NCI-H526 (cell line): Measurements from ENCODE around the gene CPPED1.
A peak's percentile ranks its signal among the peaks of the same experiment; 100 is the strongest.
"Not testable (repeated sequence)": the region's sequence is repeated elsewhere in the genome, so short reads cannot be mapped to it uniquely, and the experiment has no call there.

Experiments
- DNase-seq, 2 experiments: peaks; one replicate each; lab custom pipeline; 2025; lab: John Stamatoyannopoulos, UW

Gene CPPED1

DNA sequence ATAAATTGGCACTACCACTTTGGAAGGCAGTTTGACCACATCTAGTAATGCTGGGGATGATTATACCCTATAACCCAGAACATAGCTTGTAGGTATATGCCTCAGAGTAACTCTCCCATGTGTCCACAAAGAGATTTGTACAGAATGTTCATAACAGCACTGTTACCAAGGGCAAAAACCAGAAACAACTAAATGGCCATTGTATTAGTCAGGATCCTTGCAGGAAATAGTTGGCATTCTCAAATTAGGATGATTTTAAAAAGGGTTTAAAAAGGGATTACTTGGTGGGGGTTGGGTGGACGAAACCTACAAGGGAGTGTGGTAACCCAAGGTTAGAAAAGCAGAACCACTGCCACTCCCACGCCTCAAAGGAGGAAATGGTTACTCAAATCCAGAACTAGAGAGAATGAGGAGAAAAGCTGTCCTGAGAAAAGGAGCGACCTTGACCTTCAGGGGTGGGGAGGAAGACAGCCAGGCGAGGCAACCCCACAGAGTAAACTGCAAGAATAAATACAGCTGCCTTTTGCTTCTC, 2.1 kb downstream of the CPPED1 start:
- no peak for DNase-seq

DNA sequence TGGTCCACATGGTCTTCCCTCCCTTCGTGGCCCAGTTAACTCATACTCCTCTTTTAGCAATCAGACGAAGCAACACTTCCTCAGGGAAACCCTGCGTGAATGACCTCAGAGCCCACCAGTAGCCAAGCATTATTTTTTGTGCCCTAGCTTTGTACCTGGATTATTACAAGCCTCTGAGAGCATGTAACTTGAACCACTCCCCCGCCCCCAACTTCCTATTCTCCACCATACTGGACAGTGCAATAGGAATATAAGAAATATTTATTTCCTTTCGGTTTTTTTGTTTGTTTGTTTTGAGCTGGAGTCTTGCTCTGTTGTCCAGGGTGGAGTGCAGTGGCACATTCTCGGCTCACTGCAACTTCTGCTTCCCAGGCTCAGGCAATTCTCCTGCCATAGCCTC, 2.9 kb downstream of the CPPED1 start:
- DNase-seq = no peak

DNA sequence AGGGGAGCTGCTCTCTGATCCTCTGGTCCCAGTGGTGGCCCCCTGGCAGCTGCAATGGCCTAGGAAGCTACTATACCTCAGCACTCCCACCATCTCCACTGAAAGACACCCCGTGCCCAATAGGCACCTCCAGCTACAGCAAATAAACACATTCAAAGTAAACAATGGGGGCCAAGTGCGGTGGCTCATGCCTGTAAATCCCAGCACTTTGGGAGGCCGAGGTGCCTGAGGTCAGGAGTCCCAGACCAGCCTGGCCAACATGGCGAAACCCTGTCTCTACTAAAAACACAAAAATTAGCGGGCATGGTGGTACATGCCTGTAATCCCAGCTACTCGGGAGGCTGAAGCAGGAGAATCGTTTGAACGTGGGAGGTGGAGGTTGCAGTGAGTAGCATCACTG, 3.7 kb downstream of the CPPED1 start:
- DNase-seq = not testable (repeated sequence)

DNA sequence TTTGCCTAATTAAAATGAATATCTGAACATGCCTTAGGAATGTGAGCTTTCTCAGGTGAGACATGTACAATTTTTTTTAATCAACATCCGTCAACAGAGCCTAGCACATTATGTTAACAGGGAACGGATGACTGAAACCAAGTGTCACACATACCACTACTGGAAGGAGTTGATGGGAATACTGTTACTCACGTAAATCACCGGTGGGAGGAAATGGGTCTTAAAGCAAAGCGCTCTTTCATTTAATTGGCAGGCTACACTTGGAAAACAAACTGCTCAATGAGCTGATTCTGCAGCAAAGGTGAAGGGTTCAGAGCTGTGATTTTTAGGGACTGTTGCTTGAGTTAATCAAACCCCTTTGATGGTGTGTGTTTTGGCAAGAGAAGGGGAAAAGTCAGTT, 4.8 kb downstream of the CPPED1 start:
- no peak for DNase-seq

DNA sequence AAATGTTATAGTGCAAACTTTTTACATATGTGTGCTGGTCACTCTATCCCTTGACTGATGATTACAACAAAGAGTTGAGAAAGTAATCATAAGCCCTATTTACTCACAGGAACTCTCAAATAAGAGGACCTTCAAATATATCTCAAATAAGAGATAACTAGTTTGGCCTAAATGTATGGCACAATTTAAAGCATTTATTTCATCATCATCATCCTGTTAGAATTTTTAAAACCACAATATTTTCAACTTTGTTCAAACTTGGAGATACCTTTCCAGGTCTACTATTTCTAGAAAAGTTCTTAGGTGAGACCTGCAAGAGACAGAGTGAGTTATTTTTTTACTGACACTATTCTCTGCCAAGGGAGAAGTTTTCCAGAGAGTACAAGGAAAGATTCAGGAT, 5.5 kb downstream of the CPPED1 start:
- DNase-seq = no peak

DNA sequence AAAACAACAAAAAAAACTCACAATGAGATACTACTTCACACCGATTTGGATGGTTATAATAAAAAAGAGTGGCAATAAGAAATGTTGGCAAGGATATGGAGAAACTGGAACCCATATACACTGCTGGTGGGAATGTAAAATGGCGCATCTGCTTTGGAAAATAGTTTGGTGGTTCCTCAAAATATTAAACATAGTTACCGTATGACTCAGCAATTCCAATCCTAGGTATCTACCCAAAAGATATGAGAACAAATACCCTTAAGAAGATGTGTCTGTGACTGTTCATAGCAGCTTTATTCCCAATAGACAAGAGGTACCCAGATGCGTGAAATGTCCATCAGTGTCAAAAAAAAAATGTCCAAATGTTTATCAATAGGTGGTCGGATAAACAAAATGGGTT, 7.2 kb downstream of the CPPED1 start:
- DNase-seq = no peak

DNA sequence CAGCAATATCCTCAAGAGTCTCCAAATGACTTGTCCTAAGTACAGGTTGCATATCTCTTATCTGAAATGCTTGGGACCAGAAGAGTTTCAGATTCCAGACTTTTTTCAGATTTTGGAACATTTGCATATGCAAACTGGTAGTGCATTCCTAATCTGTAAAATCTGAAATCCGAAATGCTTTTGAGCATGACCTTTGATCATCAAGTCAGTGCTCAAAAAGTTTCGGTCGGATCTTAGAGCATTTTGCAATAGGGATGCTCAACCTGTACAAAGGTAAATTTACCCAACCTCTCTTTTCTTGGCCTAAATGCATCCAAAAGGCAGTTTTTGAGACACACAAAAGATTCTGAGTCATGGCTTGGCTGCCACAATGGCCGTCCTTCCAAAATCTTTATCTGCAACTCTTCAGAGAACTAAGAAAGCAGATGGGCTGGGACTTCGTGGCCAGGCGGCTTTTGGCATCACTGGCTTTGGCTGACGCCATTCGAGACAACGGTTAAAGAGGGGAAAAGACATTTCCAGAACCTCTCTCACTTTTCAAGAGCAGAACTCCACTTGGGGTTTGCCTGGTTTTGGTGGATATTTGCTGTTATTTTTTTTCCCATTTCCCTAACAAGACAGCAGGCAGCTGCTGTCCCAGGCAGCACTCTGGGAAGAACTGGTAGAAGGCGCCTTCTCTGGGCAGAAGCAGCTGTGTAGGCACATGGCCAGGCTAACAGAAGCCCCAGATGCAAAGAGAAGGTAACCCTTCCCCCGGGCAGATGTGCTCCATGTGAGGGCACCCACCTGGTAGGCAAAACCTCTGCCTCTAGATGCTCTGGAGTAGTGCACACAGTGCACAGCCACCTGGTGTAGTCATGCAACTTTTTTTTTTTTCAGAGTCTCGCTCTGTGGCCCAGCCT, 8.9 kb downstream of the CPPED1 start:
- DNase-seq = no peak

DNA sequence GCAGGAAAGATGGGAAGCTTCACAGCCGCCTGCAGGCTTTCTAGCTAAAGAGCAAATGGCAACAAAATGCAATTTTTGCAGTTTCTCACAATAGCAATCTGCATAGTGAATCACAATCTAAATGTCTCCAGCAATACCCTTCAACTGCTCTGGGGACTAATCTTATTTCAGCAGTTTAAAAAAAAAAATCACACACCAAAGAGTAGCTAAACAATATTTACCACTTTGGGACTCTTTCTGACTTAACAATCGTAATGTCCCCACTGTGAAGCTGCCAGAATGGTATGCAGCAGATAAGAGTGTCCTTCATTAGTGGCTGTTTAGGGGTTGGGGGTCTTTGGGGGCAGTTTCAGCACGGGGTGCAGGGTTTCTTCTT, 9.8 kb downstream of the CPPED1 start:
- DNase-seq = no peak

DNA sequence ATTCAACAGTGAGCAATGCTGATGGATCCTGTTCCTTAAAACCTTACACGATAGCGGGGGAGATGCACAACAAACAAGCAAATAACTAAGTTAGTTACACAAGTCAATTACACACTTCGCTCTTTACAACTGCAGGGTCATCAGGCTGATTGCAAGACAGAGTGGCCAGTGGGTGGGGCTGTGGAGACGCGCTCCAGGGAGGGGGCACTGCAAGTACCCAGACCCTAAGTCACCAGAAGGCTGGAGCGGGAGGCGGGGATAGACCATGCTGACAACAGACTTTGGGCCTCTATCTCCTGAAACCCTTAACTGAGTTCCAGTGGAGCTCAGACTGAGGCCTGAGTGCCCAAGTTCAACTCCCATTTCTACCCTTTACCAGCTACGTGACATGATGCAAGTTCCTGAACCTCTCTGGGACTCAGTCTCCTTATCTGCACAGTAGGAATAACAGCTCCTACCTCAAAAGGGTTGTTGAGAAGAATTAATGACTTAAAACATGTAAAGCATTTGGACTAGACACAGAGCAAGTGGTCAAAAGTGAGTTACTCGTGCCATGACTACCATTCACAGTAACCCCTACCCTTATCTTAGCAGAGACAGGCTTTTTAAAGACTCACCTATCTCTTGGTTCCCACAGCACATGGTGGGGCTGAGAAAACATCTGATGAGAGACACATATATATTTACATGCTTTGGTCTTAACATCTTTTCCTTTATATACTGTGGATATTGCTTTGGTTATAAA, 10.4 kb downstream of the CPPED1 start:
- DNase-seq = no peak

DNA sequence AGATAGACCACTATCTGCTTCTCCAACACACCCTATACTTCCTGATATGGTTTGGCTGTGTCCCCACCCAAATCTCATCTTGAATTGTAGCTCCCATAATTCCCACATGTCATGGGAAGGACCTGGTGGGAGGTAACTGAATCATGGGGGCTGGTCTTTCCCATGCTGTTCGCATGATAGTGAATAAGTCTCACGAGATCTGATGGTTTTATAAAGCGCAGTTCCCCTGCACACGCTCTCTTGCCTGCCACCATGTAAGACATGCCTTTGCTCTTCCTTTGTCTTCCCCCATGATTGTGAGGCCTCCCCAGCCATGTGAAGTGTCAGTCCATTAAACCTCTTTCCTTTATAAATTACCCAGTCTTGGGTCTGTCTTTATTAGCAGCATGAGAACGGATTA, 11.2 kb downstream of the CPPED1 start:
- DNase-seq = not testable (repeated sequence)

DNA sequence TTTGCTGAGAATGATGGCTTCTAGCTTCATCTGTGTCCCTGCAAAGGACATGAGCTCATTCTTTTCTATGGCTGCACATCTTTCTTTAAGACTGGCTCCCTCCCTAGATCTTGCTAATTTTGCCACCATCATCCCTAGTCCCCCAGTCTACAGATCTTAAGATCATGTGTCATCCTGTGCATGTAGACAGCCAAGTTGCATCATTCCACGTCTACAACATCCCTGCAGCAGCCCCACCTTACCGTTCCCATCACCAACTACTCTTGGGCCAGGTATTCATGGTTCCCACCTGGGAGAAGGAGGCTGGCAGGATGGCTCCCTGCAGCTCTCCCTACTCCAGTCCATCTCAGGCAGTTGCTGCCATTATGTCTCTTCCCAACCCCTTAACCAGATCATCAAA, 12.3 kb downstream of the CPPED1 start:
- DNase-seq = no peak

DNA sequence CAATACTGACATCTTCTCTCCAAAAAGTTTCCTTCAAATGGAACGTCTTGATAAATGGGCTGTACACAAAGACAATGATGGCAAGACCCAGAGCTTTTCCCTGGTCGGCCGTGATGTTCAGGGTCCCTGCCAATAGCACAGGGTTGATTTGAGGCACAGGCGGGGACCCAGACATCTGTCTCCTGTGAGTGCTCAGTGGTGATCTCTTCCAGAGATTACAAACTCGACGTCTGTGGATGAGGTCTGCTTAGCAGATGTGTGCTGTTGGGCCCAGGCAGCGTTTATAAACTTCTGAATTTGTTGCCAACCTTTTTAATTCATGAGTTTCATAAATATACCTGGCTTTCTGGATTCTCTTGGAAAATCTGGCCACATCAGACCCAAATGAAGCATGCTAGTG, 14.9 kb downstream of the CPPED1 start:
- no peak for DNase-seq

DNA sequence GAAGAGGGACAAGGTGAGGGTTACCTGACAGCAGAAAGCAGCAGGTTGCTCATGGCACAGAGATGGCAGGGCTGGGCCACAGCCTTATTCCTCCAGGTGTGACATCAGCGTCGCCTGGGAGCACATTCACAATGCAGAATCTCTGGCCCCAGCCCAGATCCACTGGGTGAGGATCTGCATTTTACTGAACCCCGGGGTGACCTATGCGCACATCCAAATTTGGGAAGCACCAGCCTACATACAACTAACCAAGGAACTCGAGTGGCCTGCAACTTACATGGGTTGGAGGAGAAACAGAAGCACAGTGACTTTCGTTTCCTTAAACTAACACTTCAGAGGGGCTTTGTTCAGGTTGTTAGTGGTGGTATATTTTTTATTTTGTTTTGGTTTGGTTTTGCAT, 17.6 kb downstream of the CPPED1 start:
- no peak for DNase-seq

DNA sequence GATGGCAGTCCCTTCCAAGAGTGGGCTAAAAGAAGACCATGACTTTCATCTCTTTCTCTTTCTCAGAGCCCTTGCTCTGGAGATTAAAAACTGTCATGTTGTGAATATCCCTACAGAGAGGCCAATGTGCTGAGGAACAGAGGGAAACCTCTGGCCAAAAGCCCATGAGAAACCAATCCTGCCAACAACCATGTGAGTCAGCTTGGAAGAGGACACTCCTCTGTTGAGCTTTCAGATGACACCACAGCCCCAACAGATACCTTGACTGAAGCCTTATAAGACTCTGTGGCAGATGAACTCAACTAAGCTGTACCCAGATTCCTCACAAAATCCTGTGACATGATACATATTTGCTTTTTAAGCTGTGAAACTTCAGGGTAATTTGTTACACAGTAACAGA, 19.6 kb downstream of the CPPED1 start:
- no peak for DNase-seq

DNA sequence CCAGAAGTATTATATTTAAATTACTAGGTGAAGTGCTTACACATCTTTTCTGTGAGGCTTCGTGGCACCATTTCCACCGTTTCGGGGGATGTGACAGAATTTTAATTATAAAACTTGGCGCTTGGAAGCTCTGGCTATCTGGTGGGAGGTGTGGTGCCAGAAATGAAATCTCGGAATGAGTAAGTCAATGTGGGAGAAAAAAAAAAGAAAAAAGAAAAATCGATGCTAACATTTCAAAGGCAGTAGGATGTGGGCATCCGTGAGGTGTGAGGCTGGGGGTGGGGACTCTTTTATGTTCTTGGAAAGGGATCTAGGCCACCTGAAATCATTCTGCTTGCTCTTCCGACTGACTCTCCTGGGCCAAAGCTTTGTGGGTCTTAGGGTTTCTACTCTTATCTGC, 21.9 kb downstream of the CPPED1 start:
- no peak for DNase-seq

DNA sequence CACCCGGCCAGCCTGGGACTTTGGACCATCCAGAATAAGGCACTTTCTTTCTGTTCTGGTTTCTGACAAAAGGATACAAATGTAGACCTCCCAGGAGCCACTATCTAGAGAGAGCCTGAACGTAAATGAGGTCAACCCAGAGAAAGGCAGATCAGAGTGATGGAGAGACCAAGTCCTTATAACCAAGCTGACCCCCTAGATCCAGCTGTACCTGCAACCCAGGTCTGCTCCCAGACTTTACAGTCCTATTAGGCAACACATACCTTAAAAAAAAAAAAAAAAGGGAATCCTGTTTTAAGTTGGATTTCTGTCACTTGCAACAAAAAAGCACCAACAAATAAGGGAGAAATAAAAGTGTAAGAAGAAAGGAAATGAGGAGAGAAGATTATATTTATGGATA, 23.2 kb downstream of the CPPED1 start:
- no peak for DNase-seq

DNA sequence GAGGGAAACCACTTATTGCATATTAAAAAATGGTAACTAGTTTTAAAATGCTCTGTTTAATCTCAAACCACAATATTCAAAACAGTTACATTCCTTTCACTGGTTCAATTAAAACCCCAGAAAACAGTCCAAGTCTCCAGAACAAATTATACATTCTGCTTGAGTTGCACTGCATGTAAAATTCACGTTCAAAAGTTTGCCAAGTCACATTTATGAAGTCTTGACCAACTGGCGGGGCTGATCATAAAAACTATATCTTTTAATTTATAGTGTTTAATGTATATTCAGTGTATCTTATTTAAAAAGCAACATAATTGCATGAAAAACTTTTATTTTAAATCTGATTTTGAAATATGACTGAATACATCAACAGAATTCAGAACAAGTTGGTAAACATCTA, 25.0 kb downstream of the CPPED1 start:
- DNase-seq = no peak

DNA sequence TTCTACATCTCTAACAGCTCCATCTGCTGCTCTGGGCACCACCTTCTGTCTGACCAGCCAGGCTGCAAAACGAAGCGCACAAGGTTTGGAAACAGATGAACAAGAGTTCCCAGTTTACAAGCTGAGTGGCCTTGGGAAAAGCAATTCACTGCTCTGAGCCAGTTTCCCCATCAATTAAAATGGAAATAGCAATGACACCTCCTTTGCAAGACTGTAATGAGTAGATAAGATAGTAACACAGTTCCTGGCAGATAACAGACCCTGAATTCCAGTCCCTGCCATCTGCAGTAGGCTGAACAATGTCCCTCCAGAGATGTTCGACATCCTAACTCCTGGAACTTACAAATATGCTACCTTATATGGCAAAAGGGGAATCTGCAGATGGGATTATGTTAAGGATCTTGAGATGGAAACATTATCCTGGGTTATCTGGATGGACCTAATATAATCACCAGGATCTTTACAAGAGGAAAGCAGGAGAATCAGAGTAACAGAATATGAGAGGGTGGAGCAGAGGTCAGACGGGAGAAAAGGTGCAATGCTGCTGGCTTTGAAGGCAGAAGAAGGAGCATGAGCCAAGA, 27.9 kb downstream of the CPPED1 start:
- DNase-seq = no peak

DNA sequence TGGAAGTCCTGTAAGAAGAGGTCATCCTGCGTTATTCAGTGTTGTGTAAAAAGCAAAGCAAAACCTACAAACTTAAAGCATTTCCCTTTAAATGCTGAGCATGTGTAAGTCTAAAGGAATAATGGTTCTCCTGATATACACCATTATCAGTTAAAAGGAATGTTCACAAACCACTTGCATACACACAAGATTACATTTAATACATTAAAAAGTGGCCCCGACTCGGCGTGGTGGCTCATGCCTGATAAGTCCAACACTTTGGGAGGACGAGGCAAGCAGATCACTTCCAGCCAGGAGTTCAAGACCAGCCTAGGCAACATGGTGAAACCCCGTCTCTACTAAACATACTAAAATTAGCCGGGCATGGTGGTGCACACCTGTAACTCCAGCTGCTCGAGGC, 30.5 kb downstream of the CPPED1 start:
- no peak for DNase-seq

DNA sequence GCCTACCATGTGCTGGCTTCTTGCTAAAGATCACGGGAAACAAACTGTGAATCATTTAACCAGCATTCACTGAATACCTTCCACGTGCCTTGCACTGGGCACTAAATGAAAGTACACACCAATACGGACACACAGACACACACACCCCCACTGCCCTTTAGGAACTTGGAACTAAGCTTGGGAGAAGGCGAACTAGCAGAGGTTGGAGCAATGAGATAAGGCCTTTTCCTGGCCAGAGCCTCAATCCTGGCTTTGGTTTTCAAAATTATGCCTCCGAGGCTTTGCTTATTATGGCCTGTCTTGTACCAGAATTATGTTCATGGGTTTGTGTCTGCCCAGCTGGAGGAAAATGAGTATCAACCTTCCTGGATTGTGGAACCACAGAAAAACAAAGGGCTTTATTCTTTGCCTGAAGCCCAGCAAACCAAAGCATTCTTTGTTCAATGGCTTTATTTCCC, 32.3 kb downstream of the CPPED1 start:
- DNase-seq = peak in 1 of 2 experiments; percentile 14

DNA sequence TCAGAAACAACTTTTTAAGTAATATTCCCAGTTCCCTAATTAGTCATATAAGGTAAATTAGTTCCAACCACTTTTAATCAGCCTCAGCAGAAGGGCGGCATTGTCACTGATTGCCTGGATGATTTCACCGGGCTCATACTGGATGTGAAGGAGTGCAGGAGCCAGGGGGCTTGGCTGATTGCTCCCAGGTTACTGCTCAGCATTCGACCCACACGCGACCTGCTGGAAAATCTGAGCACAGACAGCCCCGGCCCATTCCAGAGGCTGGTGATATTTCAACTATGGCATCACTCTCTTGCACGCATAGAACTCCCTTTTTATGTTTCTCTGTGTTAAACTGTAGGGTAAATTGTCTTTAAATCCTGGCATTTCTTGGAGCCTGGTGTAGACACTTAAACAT, 34.2 kb downstream of the CPPED1 start:
- DNase-seq = no peak

DNA sequence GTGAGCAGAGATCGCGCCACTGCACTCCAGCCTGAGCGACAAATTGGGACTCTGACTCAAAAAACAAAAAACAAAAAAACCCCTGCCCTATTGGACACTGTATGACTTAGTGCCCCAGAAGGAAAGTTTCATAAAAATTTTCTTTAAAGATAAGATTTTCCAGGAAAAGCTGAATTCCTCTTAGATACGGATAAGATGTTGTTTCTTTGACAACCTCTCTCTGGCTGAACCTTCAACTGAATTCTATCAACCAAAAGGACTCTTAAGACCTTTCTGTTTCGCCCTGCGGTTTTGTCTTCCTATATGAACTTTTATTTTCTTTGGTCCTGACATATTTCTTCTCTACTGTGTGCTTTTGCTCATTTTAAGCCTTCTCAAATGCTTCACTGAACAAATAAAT, 35.8 kb downstream of the CPPED1 start:
- DNase-seq = no peak

DNA sequence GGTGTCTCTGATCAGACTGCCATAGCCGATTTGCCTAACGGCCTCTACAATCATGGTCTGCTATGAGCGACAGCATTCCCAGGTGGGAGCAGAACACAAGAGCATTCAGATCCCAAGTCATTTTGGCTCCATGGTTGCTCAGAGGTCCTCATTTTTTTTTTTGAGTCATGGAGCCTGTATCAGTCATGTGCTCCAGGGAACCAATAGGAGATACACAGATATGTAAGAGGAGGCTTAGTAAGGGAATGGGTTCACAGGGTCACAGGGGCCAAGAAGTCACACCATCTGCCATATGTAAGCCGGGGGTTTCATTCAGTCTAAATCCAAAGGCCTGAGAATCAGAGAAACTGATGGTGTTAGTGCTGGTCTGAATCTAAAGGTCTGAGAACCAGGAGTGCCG, 36.8 kb downstream of the CPPED1 start:
- peak in 1 of 2 experiments; percentile 18 for DNase-seq
